Measurements from ENCODE around the gene ATL2. TPM values are rescaled to one million over a fixed set of nuclear protein-coding genes. Genes with fewer than 3 reads are reported as not detected.

The ATL2 gene
- total RNA-seq, 4 donors from 2014 or later, result 63.1 to 108 (median 74.3) TPM

- no peak for DNase-seq (ENCODE audit: low spot score in 2 of 2)
- WGBS, 2 donors, result 49 to 52% methylated on average over 2 of the region's 2 CpGs
- H3K9me3 ChIP-seq, result no peaks in the 10 kb centered on the region
- no peak for TF ChIP-seq EP300 (IDR thresholded peaks at IDR 0.05)
- no peak for TF ChIP-seq POLR2A (IDR thresholded peaks at IDR 0.05)
- no peak for TF ChIP-seq CTCF (IDR thresholded peaks at IDR 0.05)
- peak overlapping the region in 2 of 4 donors; percentile 74 to 98 for H3K4me3 ChIP-seq
- no peak overlapping the region for H3K27ac ChIP-seq
- no peaks in the 10 kb centered on the region for H3K36me3 ChIP-seq
- peaks cover 0 to 48% (median 11%) of the 10 kb centered on the region in 4 donors for H3K4me1 ChIP-seq
- no peaks in the 10 kb centered on the region for H3K27me3 ChIP-seq
These were observed 2.1 kb downstream of the ATL2 start for GRCh38 chr2:38374984-38375383.

- Histone ChIP-seq H3K27me3 (no peaks in the 10 kb centered on the region), H3K36me3 (no peaks in the 10 kb centered on the region), H3K27ac (no peak overlapping the region), H3K4me3 (no peak overlapping the region), H3K4me1 (peaks cover 0 to 46% (median 9%) of the 10 kb centered on the region in 4 donors), H3K9me3 (no peaks in the 10 kb centered on the region)
- WGBS, 2 donors, result 75 to 78% methylated on average over 5 of the region's 5 CpGs
- no peak for DNase-seq (ENCODE audit: low spot score in 2 of 2)
- TF ChIP-seq POLR2A (IDR thresholded peaks at IDR 0.05) (no peak), CTCF (IDR thresholded peaks at IDR 0.05) (no peak), EP300 (IDR thresholded peaks at IDR 0.05) (no peak)
These were observed 5.8 kb downstream of the ATL2 start for GRCh38 chr2:38371235-38371634.

- no peaks in the 10 kb centered on the region for H3K36me3 ChIP-seq
- no peak overlapping the region for H3K4me3 ChIP-seq
- no peaks in the 10 kb centered on the region for H3K27me3 ChIP-seq
- peaks cover 0 to 45% (median 7%) of the 10 kb centered on the region in 4 donors for H3K4me1 ChIP-seq
- DNase-seq (ENCODE audit: low spot score in 2 of 2), result no peak
- WGBS, 2 donors, result 90 to 93% methylated on average over 5 of the region's 5 CpGs
- TF ChIP-seq POLR2A (IDR thresholded peaks at IDR 0.05) (no peak), EP300 (IDR thresholded peaks at IDR 0.05) (no peak), CTCF (IDR thresholded peaks at IDR 0.05) (no peak)
- H3K9me3 ChIP-seq, result no peaks in the 10 kb centered on the region
- no peak overlapping the region for H3K27ac ChIP-seq
These were observed 6.4 kb downstream of the ATL2 start for GRCh38 chr2:38370664-38371063.

- Histone ChIP-seq H3K27ac (no peak overlapping the region), H3K4me3 (no peak overlapping the region), H3K27me3 (no peaks in the 10 kb centered on the region), H3K36me3 (peaks cover 0 to 11% (median 0%) of the 10 kb centered on the region in 3 donors), H3K9me3 (no peaks in the 10 kb centered on the region), H3K4me1 (peaks cover 0 to 17% (median 0%) of the 10 kb centered on the region in 4 donors)
- WGBS, 2 donors, result 45 to 57% methylated on average over 2 of the region's 2 CpGs
- DNase-seq (ENCODE audit: low spot score in 2 of 2), result no peak
- TF ChIP-seq EP300 (IDR thresholded peaks at IDR 0.05) (no peak), POLR2A (IDR thresholded peaks at IDR 0.05) (no peak), CTCF (IDR thresholded peaks at IDR 0.05) (no peak)
These were observed 14.8 kb downstream of the ATL2 start for GRCh38 chr2:38362232-38362631.

GRCh38 chr2:38360177-38360576 is 16.9 kb downstream of the ATL2 start:
- Histone ChIP-seq H3K27ac (no peak overlapping the region), H3K4me3 (no peak overlapping the region), H3K9me3 (no peaks in the 10 kb centered on the region), H3K27me3 (no peaks in the 10 kb centered on the region), H3K4me1 (peaks cover 0 to 10% (median 0%) of the 10 kb centered on the region in 4 donors), H3K36me3 (peaks cover 0 to 11% (median 0%) of the 10 kb centered on the region in 3 donors)
- TF ChIP-seq POLR2A (IDR thresholded peaks at IDR 0.05) (no peak), CTCF (IDR thresholded peaks at IDR 0.05) (no peak), EP300 (IDR thresholded peaks at IDR 0.05) (no peak)
- 82 to 96% methylated on average over 2 of the region's 2 CpGs for WGBS, 2 donors
- no peak for DNase-seq (ENCODE audit: low spot score in 2 of 2)

Measured in tibial nerve (tissue), 4 donors.